Activated CD4-positive, alpha-beta T cell treated with anti-CD3 and anti-CD28 coated beads for 24 hours (primary cell): ENCODE data around the gene BDKRB2.

ENCODE experiments used
- DNase-seq, 2 donors: peaks; one replicate each; pipeline ENCODE4 v3.0.0-alpha.2; 2020; ENCODE audit warnings: low read depth in 2 of 2

Gene BDKRB2

DNA sequence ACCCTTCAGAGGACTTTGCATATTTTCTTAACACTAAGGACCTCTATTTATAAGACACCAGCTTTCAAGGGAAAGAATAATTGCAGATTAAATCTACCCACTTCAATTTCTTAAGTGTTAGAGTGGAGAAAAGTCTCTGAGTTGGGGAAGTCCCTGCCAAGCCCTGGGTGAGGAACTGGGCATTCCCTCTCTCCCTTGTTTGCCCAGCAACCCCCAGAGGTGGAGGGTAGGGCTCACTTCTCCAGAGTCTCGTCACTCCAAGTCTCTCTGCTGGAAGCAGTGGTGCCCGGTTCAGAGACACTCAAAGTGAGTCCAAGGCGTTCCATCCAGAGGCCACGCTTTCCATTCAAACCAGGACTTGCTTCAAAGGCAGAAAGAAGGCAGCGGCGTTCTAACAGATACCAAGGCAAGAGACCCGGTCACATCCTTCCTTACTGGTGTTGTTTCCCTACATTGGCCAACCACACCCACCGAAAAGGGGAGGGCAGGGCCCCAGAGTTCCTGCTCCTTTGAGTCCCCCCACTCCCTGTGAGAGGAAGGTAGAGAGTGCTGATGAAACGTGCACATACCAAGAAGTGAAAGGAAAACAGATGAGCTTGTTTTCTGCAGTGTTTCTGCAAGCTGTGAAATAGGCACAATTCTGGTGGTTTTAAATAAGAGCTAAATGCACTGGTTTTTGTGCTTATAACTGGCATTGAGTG is 6.1 kb upstream of the BDKRB2 start:
- DNase-seq = no peak

GRCh38 chr14:96201157-96201556 is 3.5 kb upstream of the BDKRB2 start:
- DNase-seq = no peak

- DNase-seq = no peak
Measured at GRCh38 chr14:96201965-96202364, 2.7 kb upstream of the BDKRB2 start.

DNA sequence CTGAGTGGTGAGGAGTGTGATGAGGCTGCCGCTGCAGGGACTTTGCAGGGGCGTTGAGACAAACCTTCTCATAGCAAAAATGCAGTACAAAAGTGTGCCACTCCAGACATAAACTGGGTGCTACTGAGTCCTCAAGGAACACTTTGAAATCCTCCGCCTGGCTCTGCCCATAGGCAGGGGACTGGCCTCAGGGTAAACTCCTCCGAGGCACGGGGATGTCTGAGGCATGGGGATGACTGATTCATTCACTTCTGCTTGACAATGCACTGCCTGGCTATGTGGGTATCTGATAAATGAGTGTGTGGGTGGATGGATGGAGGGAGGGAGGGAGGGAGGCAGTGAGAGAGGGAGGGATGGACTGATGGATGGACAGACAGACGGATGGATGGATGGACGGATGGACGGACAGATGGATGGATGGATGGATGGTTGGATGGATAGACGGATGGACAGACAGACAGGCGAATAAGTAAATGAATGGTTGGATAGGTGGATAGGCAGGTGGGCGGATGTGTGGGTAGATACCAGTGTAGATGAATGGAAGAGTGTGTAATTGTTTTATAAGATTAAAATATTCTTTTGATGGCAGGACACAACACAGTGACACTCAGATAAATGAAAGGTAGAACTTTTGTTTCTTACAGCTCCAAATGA is 2.1 kb upstream of the BDKRB2 start:
- DNase-seq = no peak

DNA sequence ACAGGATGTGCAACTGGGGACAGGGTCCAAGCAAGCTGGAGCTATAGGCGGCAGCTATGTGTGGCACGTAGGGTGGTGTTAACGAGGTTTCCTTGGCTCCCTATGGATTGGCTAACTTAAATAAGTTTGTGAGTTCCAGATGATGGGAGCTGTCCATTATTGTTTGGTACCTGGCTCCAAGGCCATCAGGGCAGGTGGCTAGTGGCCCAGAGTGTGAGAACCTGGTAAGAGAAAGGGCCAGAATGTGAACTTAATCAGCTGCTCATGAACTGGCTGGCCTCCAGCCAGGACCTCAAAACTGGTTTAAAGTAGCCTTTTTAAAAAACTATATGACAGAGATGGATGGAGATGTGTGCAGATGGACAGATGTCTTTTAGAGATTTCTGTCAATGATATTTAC is 1.5 kb upstream of the BDKRB2 start:
- DNase-seq = no peak

DNA sequence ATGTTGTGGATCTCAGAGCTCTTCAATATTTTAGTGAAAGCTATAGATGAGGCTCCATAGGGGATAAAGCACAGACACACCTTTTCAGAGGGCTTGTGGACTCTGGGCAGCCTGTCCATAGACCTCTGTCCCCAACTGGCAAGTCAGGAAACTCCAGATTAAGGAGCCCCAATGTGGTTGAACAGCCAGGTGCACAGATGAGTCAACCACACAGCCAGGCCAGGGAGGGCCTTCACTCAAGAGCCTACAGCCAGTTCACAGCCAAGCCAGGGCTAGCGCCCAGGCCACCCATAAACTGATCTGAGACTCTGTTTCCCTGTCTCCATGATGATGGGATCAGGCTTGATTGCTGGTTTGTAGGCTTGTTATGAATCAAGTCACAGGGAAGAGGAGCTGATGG is 1.0 kb upstream of the BDKRB2 start:
- DNase-seq = no peak

- no peak for DNase-seq
Measured at GRCh38 chr14:96205059-96205977, 679 bp downstream of the BDKRB2 start.

DNA sequence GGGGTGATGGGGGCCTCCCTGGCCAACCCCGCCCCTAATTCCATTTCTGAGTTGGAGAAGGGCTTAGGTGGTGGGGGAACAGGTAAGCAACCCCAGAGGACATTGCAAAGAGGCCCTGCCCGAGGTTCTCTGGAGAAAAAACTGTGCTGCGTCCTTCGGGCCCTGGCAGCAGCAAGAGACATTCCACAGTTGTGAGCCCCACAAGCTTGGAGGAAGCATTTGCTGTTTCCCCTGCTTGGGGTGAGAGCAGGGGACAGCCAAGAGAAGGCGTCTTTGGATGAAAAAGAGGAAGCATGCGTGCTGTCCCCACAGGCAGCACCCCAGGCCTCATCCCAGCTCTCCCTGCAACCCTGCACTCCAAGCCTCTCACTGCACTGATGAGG is 1.3 kb downstream of the BDKRB2 start:
- DNase-seq = no peak

DNA sequence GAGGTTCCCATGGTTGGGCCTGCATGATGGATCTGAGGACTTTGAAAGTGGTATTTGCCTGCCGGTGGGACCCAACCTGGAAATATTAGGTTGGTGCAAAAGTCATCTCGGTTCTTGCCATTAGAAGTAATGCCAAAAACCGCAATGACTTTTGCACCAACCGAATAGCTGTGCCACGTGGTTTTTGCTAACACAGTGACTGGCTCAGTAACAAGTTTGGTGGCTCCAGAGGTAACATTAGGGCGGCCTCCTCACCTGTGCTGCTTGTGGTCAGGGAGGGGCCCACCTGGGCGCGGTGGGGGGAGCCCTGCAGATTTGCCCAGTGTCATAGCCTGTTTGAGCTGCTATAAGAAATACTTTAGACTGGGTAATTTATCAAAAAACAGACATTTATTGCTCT is 1.8 kb downstream of the BDKRB2 start:
- no peak for DNase-seq

- no peak for DNase-seq
Measured at GRCh38 chr14:96207686-96208085, 3.0 kb downstream of the BDKRB2 start.

DNA sequence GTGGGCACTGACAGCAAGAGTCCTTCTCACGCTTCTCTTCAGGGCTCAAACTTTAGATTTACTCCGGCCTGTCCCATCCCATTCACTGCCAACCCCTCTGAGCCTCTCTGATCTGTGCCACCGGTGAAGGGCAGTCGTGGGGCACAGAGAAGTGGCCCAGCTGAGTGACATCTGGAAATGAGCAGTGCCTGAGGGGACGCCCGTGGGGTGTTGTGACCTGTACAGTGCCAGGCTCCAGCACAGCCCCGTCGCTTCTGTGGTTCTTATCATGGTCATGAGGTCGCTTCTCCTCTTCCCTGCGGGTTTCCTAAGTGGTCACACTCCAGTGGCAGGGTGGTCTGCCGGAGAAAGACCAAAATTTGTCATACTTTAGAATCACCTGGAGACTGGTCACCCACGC is 4.1 kb downstream of the BDKRB2 start:
- no peak for DNase-seq

- no peak for DNase-seq
Measured at GRCh38 chr14:96212140-96212539, 7.5 kb downstream of the BDKRB2 start.

DNA sequence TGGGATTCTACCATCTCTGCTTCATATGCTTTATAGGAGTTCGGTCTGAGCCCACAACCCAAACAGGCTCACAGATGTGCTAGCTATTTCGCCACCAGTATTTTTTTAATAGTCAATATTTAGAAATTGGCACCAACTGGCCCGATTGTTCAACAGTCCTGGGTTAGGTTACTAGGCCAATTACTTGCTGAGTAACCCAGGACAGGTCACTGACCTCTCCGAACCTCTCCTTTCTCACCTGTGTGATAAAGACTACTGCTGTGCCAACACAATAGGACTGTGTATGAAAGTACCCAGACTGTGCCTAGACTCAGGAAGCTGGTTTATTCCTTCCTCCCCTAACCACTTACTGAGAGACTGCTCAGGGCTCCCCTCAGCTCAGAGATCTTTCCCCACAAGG is 8.3 kb downstream of the BDKRB2 start:
- DNase-seq = no peak

GRCh38 chr14:96213871-96214465 is 9.3 kb downstream of the BDKRB2 start:
- no peak for DNase-seq

DNA sequence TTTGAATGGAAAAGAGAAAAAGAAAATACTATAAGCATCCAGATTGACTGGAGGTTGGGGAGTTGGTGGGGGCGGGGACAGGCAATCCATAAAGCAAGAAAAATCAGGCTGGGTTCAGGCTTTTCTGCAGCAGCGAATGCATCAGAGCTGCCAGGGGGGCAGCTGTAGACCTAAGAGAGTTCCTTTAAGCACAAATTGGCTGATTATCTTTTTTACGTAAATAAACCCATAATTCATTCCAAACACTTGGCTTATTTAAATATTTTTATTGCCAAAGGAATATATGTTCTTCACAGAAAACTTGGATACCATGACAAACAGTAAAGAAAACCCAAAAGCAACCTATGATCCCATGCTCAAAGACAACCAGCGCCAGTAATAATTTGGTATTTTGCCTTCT is 10.2 kb downstream of the BDKRB2 start:
- no peak for DNase-seq

- no peak for DNase-seq
Measured at GRCh38 chr14:96215452-96216244, 11.0 kb downstream of the BDKRB2 start.

DNA sequence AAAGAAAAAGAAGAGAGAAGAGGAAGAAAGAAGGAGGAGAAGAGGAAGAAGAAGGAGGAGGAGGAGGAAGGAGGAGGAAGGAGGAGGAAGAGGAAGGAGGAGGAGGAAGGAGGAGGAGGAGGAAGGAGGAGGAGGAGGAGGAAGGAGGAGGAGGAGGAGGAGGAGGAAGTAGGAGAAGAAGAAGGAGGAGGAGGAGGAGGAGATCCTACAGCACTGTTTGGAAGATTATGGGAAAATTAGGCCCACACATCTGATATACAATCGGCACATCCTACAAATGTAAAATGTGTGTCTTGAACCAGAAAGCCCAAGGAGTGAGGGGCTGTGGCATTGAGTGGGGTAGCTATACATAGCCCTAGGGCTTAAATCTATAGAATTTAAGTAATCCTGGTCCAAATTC is 12.0 kb downstream of the BDKRB2 start:
- no peak for DNase-seq

DNA sequence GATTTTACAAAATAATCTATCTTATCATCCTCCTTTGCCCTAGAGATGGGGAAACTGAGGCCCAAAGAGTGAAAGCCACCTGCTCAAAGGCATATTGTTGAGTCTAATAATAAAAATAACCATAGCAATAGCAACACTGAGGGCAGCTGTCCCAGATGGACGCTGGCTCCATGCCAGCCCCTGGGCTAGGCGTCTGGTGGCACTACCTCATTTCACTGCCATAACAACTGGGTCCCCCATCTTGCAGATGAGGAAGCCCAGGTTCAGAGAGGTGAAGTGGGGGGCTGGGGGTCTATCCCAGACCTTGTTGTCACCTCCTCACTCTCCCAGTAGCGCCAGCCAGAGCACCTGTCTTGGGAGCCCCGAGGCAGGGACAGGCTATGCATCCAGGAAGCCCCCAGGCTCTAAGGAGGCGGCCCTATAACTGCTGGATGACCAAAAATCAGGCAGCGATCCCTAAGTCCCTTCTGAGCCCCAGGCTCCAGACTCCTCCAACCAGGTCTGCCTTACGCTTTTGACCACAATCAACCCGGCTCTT is 12.8 kb downstream of the BDKRB2 start:
- no peak for DNase-seq

DNA sequence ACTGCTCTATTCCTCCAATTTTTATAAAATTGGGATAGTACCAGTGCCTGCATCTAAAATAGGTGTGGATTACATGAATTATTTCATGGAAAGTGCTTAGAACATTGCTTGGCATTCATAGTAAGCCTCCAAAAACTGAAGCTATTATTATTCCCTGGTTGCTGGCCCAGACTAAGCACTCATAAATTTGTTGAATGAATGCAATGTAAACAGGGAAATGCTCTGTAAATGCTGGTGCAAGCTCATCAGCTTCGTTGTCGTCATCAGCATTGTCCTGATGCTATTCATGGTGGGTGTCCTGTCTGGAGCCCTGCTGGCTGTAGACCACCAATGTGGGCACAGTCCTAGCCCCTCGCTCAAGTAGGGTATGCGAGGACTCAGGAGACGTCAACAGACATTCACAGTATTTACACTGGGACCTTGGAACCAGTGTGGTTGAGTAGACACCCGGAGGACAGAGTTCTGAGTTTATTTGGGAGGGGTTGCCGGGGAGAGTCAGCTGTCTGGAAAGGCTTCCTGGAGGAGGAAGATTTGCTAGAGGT is 16.5 kb downstream of the BDKRB2 start:
- DNase-seq = no peak

DNA sequence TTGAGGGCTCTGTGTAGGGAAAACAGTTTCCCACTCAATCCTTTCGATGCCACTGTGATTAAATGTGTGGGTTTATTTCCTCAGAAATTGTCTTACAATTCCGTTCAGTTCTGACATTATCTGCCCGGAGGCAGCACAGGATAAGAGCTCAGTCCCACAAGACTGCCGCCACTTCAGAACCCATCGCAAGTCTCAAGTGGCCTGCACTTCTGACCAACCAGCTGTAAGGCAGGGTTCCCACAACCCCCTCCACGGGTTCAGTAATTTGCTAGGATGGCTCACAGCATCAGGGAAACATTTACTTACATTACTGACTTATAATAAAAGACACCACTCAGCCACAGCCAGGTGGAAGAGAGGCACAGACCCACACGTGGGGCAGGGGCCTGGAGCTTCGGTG is 17.2 kb downstream of the BDKRB2 start:
- DNase-seq = no peak
